Karpas-422 (cell line): ENCODE results near the gene VSTM2A. TPM values are rescaled to one million over a fixed set of nuclear protein-coding genes. Genes with fewer than 3 reads are reported as not detected.
"Not testable (repeated sequence)": the region's sequence is repeated elsewhere in the genome, so short reads cannot be mapped to it uniquely, and the experiment has no call there.

Source experiments
- DNase-seq: peaks from one replicate; pipeline ENCODE4 v3.0.0-alpha.2; 2015
- H2AFZ ChIP-seq: fragments of 200-600 bp; sonication (generic); 2 replicates; pipeline ENCODE4 v1.6.1; 2014; ENCODE audit warnings: antibody characterized with exemption, low read length, mixed read lengths
- H3K27ac ChIP-seq: fragments of 200-600 bp; sonication (generic); 2 replicates; pipeline ENCODE4 v1.5.1; 2014; ENCODE audit warnings: mild to moderate bottlenecking, low read length, moderate library complexity
- H3K27me3 ChIP-seq: fragments of 200-600 bp; sonication (generic); 2 replicates; pipeline ENCODE4 v1.6.1; 2014; ENCODE audit warnings: low read length, mixed read lengths
- H3K36me3 ChIP-seq: fragments of 200-600 bp; sonication (generic); 2 replicates; pipeline ENCODE4 v1.6.1; 2014; ENCODE audit warnings: low read length, mixed read lengths; ENCODE audit not compliant: insufficient read depth
- H3K4me1 ChIP-seq: fragments of 200-600 bp; sonication (generic); 2 replicates; pipeline ENCODE4 v1.6.1; 2014; ENCODE audit warnings: mild to moderate bottlenecking, low read length, mixed read lengths
- H3K4me2 ChIP-seq: fragments of 200-600 bp; sonication (generic); 2 replicates; pipeline ENCODE4 v1.6.1; 2014; ENCODE audit warnings: low read length, low read depth, mild to moderate bottlenecking; ENCODE audit not compliant: poor library complexity, severe bottlenecking
- H3K4me3 ChIP-seq: fragments of 200-600 bp; sonication (generic); 2 replicates; pipeline ENCODE4 v1.5.1; 2014; ENCODE audit warnings: mild to moderate bottlenecking, antibody characterized with exemption, low read length, mixed read lengths
- H3K79me2 ChIP-seq: fragments of 200-600 bp; sonication (generic); 2 replicates; pipeline ENCODE4 v1.6.1; 2014; ENCODE audit warnings: mild to moderate bottlenecking, low read length, mixed read lengths
- H3K9ac ChIP-seq: fragments of 200-600 bp; sonication (generic); 2 replicates; pipeline ENCODE4 v1.6.0; 2014; ENCODE audit warnings: low read length
- H3K9me2 ChIP-seq: fragments of 200-600 bp; sonication (generic), shearing (Covaris generic); replicated peaks from 2 replicates; pipeline ENCODE4 v1.6.0; 2014; ENCODE audit warnings: mild to moderate bottlenecking, low read length, moderate library complexity; ENCODE audit not compliant: insufficient read depth
- H3K9me3 ChIP-seq: fragments of 300-700, 200-600 bp; sonication (generic); 2 replicates; pipeline ENCODE4 v1.6.1; 2014; ENCODE audit warnings: low read length, mixed read lengths
- H4K20me1 ChIP-seq: fragments of 200-600 bp; sonication (generic); 2 replicates; pipeline ENCODE4 v1.6.1; 2014; ENCODE audit warnings: mild to moderate bottlenecking, antibody characterized with exemption, low read length, low read depth; ENCODE audit not compliant: insufficient read depth
- total RNA-seq: library from RNA; depleted of rRNA; stranded (reverse); fragments of >200 nt; shearing (Covaris generic); gene quantifications from 2 replicates; pipeline ENCODE4 v1.2.3, GENCODE V29; 2014; ENCODE audit warnings: low replicate concordance; rRNA removed

Gene VSTM2A
- not detected in 2 replicates for total RNA-seq

- no peak within 1 kb of the TSS for H3K4me2 ChIP-seq
- H3K9me3 ChIP-seq = no peaks in the 10 kb centered on the region; the same call in 1 of the 2 replicates
- H3K4me1 ChIP-seq = no peaks in the 10 kb centered on the region
- H2AFZ ChIP-seq = no peak within 1 kb of the TSS
- no peaks in the 10 kb centered on the region for H4K20me1 ChIP-seq
- no peak within 1 kb of the TSS for H3K9ac ChIP-seq
- no peaks in the 10 kb centered on the region for H3K27me3 ChIP-seq
- no peaks in the 10 kb centered on the region for H3K36me3 ChIP-seq
- H3K27ac ChIP-seq = no peak within 1 kb of the TSS
- 0 out of 2 replicates have a peak, but pooled peaks cover 4% of the 10 kb centered on the region for H3K9me2 ChIP-seq
- H3K4me3 ChIP-seq = no peak within 1 kb of the TSS
- H3K79me2 ChIP-seq = no peaks in the 10 kb centered on the region
- DNase-seq = no peak
Measured at GRCh38 chr7:54541669-54542625, at the start of gene VSTM2A. VSTM2A (plus strand) TSS chr7:54542375; CDS start chr7:54542731, 356 bp downstream.

GRCh38 chr7:54504531-54504930 is 37.6 kb upstream of the VSTM2A start:
- H3K27ac ChIP-seq, H3K9ac ChIP-seq, H2AFZ ChIP-seq, H4K20me1 ChIP-seq, H3K79me2 ChIP-seq, DNase-seq, H3K4me3 ChIP-seq, H3K27me3 ChIP-seq, H3K9me2 ChIP-seq, H3K4me2 ChIP-seq, H3K9me3 ChIP-seq, H3K4me1 ChIP-seq, H3K36me3 ChIP-seq: not testable (repeated sequence)

GRCh38 chr7:54529568-54529967 is 12.6 kb upstream of the VSTM2A start:
- no peak for DNase-seq
- Histone ChIP-seq H3K27me3 (no peaks in the 10 kb centered on the region), H3K9me2 (no peaks in the 10 kb centered on the region), H3K27ac (no peak overlapping the region), H2AFZ (no peak overlapping the region), H3K9me3 (peaks cover 9% of the 10 kb centered on the region; the same call in 1 of the 2 replicates), H3K9ac (no peak overlapping the region), H3K4me2 (no peak overlapping the region), H4K20me1 (no peaks in the 10 kb centered on the region), H3K4me1 (no peaks in the 10 kb centered on the region), H3K79me2 (no peaks in the 10 kb centered on the region), H3K36me3 (no peaks in the 10 kb centered on the region), H3K4me3 (no peak overlapping the region)

GRCh38 chr7:54538122-54538521 is 4.1 kb upstream of the VSTM2A start:
- no peaks in the 10 kb centered on the region for H3K4me1 ChIP-seq
- H3K9ac ChIP-seq = no peak overlapping the region
- H2AFZ ChIP-seq = no peak overlapping the region
- DNase-seq = no peak
- H3K27ac ChIP-seq = no peak overlapping the region
- no peaks in the 10 kb centered on the region for H3K79me2 ChIP-seq
- no peaks in the 10 kb centered on the region for H3K36me3 ChIP-seq
- H3K9me2 ChIP-seq = 0 out of 2 replicates have a peak, but pooled peaks cover 4% of the 10 kb centered on the region
- no peaks in the 10 kb centered on the region for H3K27me3 ChIP-seq
- H3K9me3 ChIP-seq = no peaks in the 10 kb centered on the region; the same call in 1 of the 2 replicates
- H4K20me1 ChIP-seq = no peaks in the 10 kb centered on the region
- no peak overlapping the region for H3K4me2 ChIP-seq
- no peak overlapping the region for H3K4me3 ChIP-seq

- no peak overlapping the region for H3K9ac ChIP-seq
- H3K79me2 ChIP-seq = no peaks in the 10 kb centered on the region
- H3K9me3 ChIP-seq = no peaks in the 10 kb centered on the region; the same call in 1 of the 2 replicates
- no peaks in the 10 kb centered on the region for H4K20me1 ChIP-seq
- no peaks in the 10 kb centered on the region for H3K4me1 ChIP-seq
- no peak overlapping the region for H3K27ac ChIP-seq
- H3K4me2 ChIP-seq = no peak overlapping the region
- H3K27me3 ChIP-seq = no peaks in the 10 kb centered on the region
- no peak for DNase-seq
- H3K9me2 ChIP-seq = no peaks in the 10 kb centered on the region
- H2AFZ ChIP-seq = no peak overlapping the region
- H3K4me3 ChIP-seq = no peak overlapping the region
- no peaks in the 10 kb centered on the region for H3K36me3 ChIP-seq
Measured at GRCh38 chr7:54543051-54543488, 895 bp downstream of the VSTM2A start.

- no peaks in the 10 kb centered on the region for H3K36me3 ChIP-seq
- DNase-seq = no peak
- H3K27me3 ChIP-seq = no peaks in the 10 kb centered on the region
- H3K4me3 ChIP-seq = no peak overlapping the region
- no peak overlapping the region for H3K9ac ChIP-seq
- H3K79me2 ChIP-seq = no peaks in the 10 kb centered on the region
- H3K27ac ChIP-seq = no peak overlapping the region
- H2AFZ ChIP-seq = no peak overlapping the region
- no peaks in the 10 kb centered on the region for H3K4me1 ChIP-seq
- H3K9me3 ChIP-seq = no peaks in the 10 kb centered on the region; the same call in 1 of the 2 replicates
- no peak overlapping the region for H3K4me2 ChIP-seq
- no peaks in the 10 kb centered on the region for H3K9me2 ChIP-seq
- no peaks in the 10 kb centered on the region for H4K20me1 ChIP-seq
Measured at GRCh38 chr7:54544149-54544526, 2.0 kb downstream of the VSTM2A start.

GRCh38 chr7:54544527-54545240 is 2.5 kb downstream of the VSTM2A start:
- no peaks in the 10 kb centered on the region for H4K20me1 ChIP-seq

GRCh38 chr7:54545241-54545563 is 3.0 kb downstream of the VSTM2A start:
- Histone ChIP-seq H3K27ac (no peak overlapping the region), H3K9ac (no peak overlapping the region), H4K20me1 (no peaks in the 10 kb centered on the region), H3K9me3 (no peaks in the 10 kb centered on the region; the same call in 1 of the 2 replicates), H3K79me2 (no peaks in the 10 kb centered on the region), H3K36me3 (no peaks in the 10 kb centered on the region), H3K4me1 (no peaks in the 10 kb centered on the region), H2AFZ (no peak overlapping the region), H3K4me2 (no peak overlapping the region), H3K9me2 (no peaks in the 10 kb centered on the region), H3K4me3 (no peak overlapping the region), H3K27me3 (no peaks in the 10 kb centered on the region)
- DNase-seq = no peak

More at GRCh38 chr7:54544527-54545240, 2.5 kb downstream of the VSTM2A start:
- Histone ChIP-seq H3K36me3 (no peaks in the 10 kb centered on the region), H3K4me1 (no peaks in the 10 kb centered on the region), H3K9me3 (no peaks in the 10 kb centered on the region; the same call in 1 of the 2 replicates), H3K27me3 (no peaks in the 10 kb centered on the region), H2AFZ (no peak overlapping the region), H3K4me3 (no peak overlapping the region), H3K9me2 (no peaks in the 10 kb centered on the region), H3K4me2 (no peak overlapping the region), H3K27ac (no peak overlapping the region), H3K9ac (no peak overlapping the region), H3K79me2 (no peaks in the 10 kb centered on the region)
- no peak for DNase-seq
